Keratinocyte (primary cell): Measurements from ENCODE around the gene NRG2. TPM values are rescaled to one million over a fixed set of nuclear protein-coding genes. Genes with fewer than 3 reads are reported as not detected.

ENCODE experiments used
- DNase-seq: peaks from one replicate; pipeline ENCODE4 v3.0.0-alpha.2; 2011; ENCODE audit warnings: low read depth, missing footprints, low spot score
- FAIRE-seq: peaks from 2 replicates; lab custom pipeline; 2011; peaks lifted over from hg19 to GRCh38; lab: Jason Lieb, UNC
- H2AFZ ChIP-seq: 2 replicates; pipeline ENCODE4 v1.6.0; 2012; ENCODE audit warnings: low read length, control low read depth, inconsistent platforms; ENCODE audit not compliant: control insufficient read depth
- H3K27ac ChIP-seq: 2 replicates; pipeline ENCODE4 v1.5.1; 2011; ENCODE audit warnings: low read length; ENCODE audit not compliant: control insufficient read depth, insufficient read depth
- H3K27me3 ChIP-seq: 3 replicates; pipeline ENCODE4 v1.6.0; 2011; ENCODE audit warnings: low read length; ENCODE audit not compliant: control insufficient read depth, insufficient read depth; ENCODE audit errors: extremely low read depth
- H3K36me3 ChIP-seq, 2 experiments: 2 replicates in 1 of 2; 3 replicates in 1 of 2; pipeline ENCODE4 v1.5.1; 2011; ENCODE audit warnings: low read length in 2 of 2, mild to moderate bottlenecking in 1 of 2; ENCODE audit not compliant: control insufficient read depth in 2 of 2, insufficient read depth in 2 of 2; ENCODE audit errors: extremely low read depth in 1 of 2
- H3K4me1 ChIP-seq: 3 replicates; pipeline ENCODE4 v1.5.1; 2011; ENCODE audit warnings: low read length; ENCODE audit not compliant: control insufficient read depth, insufficient read depth; ENCODE audit errors: extremely low read depth
- H3K4me2 ChIP-seq: 3 replicates; pipeline ENCODE4 v1.6.0; 2011; ENCODE audit warnings: low read depth, low read length; ENCODE audit not compliant: control insufficient read depth, insufficient read depth; ENCODE audit errors: extremely low read depth
- H3K4me3 ChIP-seq, 3 experiments: fragments of 200-600 bp in 1 of 3; sonication (generic) in 1 of 3; 2 replicates in 2 of 3; 3 replicates in 1 of 3; pipeline ENCODE4 v1.5.1; 2011 to 2016; ENCODE audit warnings: low read length in 3 of 3, mild to moderate bottlenecking in 3 of 3, control low read depth in 2 of 3, inconsistent platforms in 1 of 3, low read depth in 1 of 3, mixed read lengths in 1 of 3, mixed run types in 1 of 3, moderate library complexity in 1 of 3; ENCODE audit not compliant: control insufficient read depth in 2 of 3, insufficient read depth in 2 of 3; ENCODE audit errors: extremely low read depth in 1 of 3
- H3K79me2 ChIP-seq: 2 replicates; pipeline ENCODE4 v1.6.0; 2012; ENCODE audit warnings: low read length; ENCODE audit not compliant: control insufficient read depth, insufficient read depth
- H3K9ac ChIP-seq: 3 replicates; pipeline ENCODE4 v1.6.0; 2011; ENCODE audit warnings: low read length; ENCODE audit not compliant: control insufficient read depth, insufficient read depth; ENCODE audit errors: extremely low read depth
- H3K9me1 ChIP-seq: 3 replicates; pipeline ENCODE4 v1.6.0; 2011; ENCODE audit warnings: low read length; ENCODE audit not compliant: control insufficient read depth, insufficient read depth; ENCODE audit errors: extremely low read depth
- H3K9me3 ChIP-seq: 2 replicates; pipeline ENCODE4 v1.5.1; 2012; ENCODE audit warnings: low read depth, low read length; ENCODE audit not compliant: control insufficient read depth
- H4K20me1 ChIP-seq: 3 replicates; pipeline ENCODE4 v1.6.0; 2011; ENCODE audit warnings: low read length; ENCODE audit not compliant: control insufficient read depth, insufficient read depth; ENCODE audit errors: extremely low read depth
- CTCF ChIP-seq, 3 experiments: IDR thresholded peaks in 1 of 3; conservative IDR thresholded peaks in 1 of 3; optimal IDR thresholded peaks in 1 of 3; 2 replicates in 2 of 3; 3 replicates in 1 of 3; pipeline versions ENCODE3 to v1.5.1; 2011; ENCODE audit warnings: low read length in 3 of 3, mild to moderate bottlenecking in 3 of 3, moderate library complexity in 2 of 3, control low read depth in 1 of 3, inconsistent platforms in 1 of 3; ENCODE audit not compliant: insufficient read depth in 2 of 3; ENCODE audit errors: extremely low read depth in 1 of 3
- EZH2 ChIP-seq: IDR thresholded peaks from one replicate; pipeline ENCODE4 v1.6.1; 2012; ENCODE audit warnings: inconsistent platforms, mild to moderate bottlenecking, low read length, moderate library complexity
- dilution Hi-C: fragments of 300-500 bp; cut with MboI; formaldehyde crosslinking; loops from one replicate; pipeline ENCODE4 v1.7.0; 2020; ENCODE audit warnings: low sequenced_read_pairs; ENCODE audit not compliant: extremely low pct_ligation_motif_present
- polyA plus RNA-seq, 5 experiments: library from polyadenylated mRNA; depleted of rRNA in 3 of 5; stranded (reverse) in 3 of 5; stranded (forward) in 1 of 5; unstranded in 1 of 5; fragments of >200 nt; gene quantifications; 1 replicate in 1 of 5; 2 replicates in 3 of 5; 3 replicates in 1 of 5; pipeline versions ENCODE4 v1.2.1 to v1.2.3, GENCODE V29; 2011 to 2012; ENCODE audit warnings: missing spikeins in 2 of 5, low read depth in 1 of 5, low replicate concordance in 1 of 5

The NRG2 gene
- polyA plus RNA-seq, 1 donor (not counting 4 experiments of a cell fraction or from before 2014, with no cell fraction given): 0.13 TPM

GRCh38 chr5:139898981-139899380 lies 144.1 kb downstream of the NRG2 start:
- Histone ChIP-seq H2AFZ (no peak overlapping the region), H3K27ac (no peak overlapping the region), H3K9me3 (no peaks in the 10 kb centered on the region), H3K4me1 (peaks cover 3% of the 10 kb centered on the region), H3K36me3 (no peaks in the 10 kb centered on the region), H3K79me2 (no peaks in the 10 kb centered on the region), H3K27me3 (peaks cover 48% of the 10 kb centered on the region), H3K4me2 (no peak overlapping the region), H3K9me1 (no peaks in the 10 kb centered on the region), H3K4me3 (no peak overlapping the region), H3K9ac (no peak overlapping the region), H4K20me1 (peaks cover 3% of the 10 kb centered on the region)
- DNase-seq (no peak), FAIRE-seq (no peak)
- dilution Hi-C loops: no loop called here
- TF ChIP-seq CTCF (optimal IDR thresholded peaks at IDR 0.05 in 1 of 3, IDR thresholded peaks at IDR 0.05 in 1 of 3, conservative IDR thresholded peaks at IDR 0.05 in 1 of 3; ENCODE audit: extremely low read depth in 1 of 3, insufficient read depth in 2 of 3, low read length in 3 of 3): no peak
- no peak for TF ChIP-seq EZH2

GRCh38 chr5:139897982-139898381 lies 145.1 kb downstream of the NRG2 start:
- Histone ChIP-seq H3K9ac (no peak overlapping the region), H2AFZ (no peak overlapping the region), H3K9me3 (no peaks in the 10 kb centered on the region), H3K36me3 (no peaks in the 10 kb centered on the region), H3K4me1 (no peaks in the 10 kb centered on the region), H3K27ac (no peak overlapping the region), H3K9me1 (no peaks in the 10 kb centered on the region), H3K79me2 (no peaks in the 10 kb centered on the region), H3K4me3 (no peak overlapping the region), H3K27me3 (peaks cover 38% of the 10 kb centered on the region), H3K4me2 (no peak overlapping the region), H4K20me1 (no peaks in the 10 kb centered on the region)
- no peak for FAIRE-seq
- DNase-seq: no peak
- TF ChIP-seq CTCF (optimal IDR thresholded peaks at IDR 0.05 in 1 of 3, IDR thresholded peaks at IDR 0.05 in 1 of 3, conservative IDR thresholded peaks at IDR 0.05 in 1 of 3; ENCODE audit: extremely low read depth in 1 of 3, insufficient read depth in 2 of 3, low read length in 3 of 3): no peak
- dilution Hi-C loops: no loop called here
